ENCODE measurements around the gene IPO9. TPM values are rescaled to one million over a fixed set of nuclear protein-coding genes. Genes with fewer than 3 reads are reported as not detected.
"Not testable (repeated sequence)": the region's sequence is repeated elsewhere in the genome, so short reads cannot be mapped to it uniquely, and the experiment has no call there.

Gene IPO9
- total RNA-seq, 2 experiments from 2014 or later: 67.6 to 67.9 TPM

GRCh38 chr1:201893431-201893830 lies 64.5 kb downstream of the IPO9 start:
- H3K9me3 Mint-ChIP-seq: no peaks in the 10 kb centered on the region
- CTCF ChIA-PET: interaction anchor here (0.6 to 5.7 kb wide), 7 partner anchors 9 to 88 kb away, joined by 3 to 118 read pairs (median 3); partner anchors contain the start of gene RNPEP
- no peak for DNase-seq
- peaks cover 10% of the 10 kb centered on the region for H3K4me1 Mint-ChIP-seq (ENCODE audit: low read depth)
- no peaks in the 10 kb centered on the region for H3K36me3 Mint-ChIP-seq
- POLR2A ChIA-PET: interaction anchor here (1.1 to 1.6 kb wide), 2 partner anchors 10 to 242 kb away, joined by 3 to 4 read pairs; no protein-coding TSS in a partner anchor
- H3K27me3 Mint-ChIP-seq: peaks cover 33% of the 10 kb centered on the region
- H3K27ac Mint-ChIP-seq: no peak overlapping the region
- H3K4me3 Mint-ChIP-seq: no peak overlapping the region
- intact Hi-C loops (cut with micrococcal nuclease): no loop called here

- intact Hi-C loops (cut with micrococcal nuclease): loop anchor here (5.0 kb wide), 2 partner anchors 63 to 243 kb away; partner anchors contain the start of gene TIMM17A
These were observed 65.6 kb downstream of the IPO9 start for GRCh38 chr1:201894343-201895119.

GRCh38 chr1:201895120-201895665 lies 66.2 kb downstream of the IPO9 start:
- no peak overlapping the region for H3K27ac Mint-ChIP-seq
- CTCF ChIA-PET: interaction anchor here (0.6 to 5.7 kb wide), 40 partner anchors 8 to 329 kb away, joined by 3 to 118 read pairs (median 6); partner anchors contain the start of genes ELF3, IPO9, LMOD1 and PTPN7

More at GRCh38 chr1:201894343-201895119, 65.6 kb downstream of the IPO9 start:
- H3K36me3 Mint-ChIP-seq: no peaks in the 10 kb centered on the region
- CTCF ChIA-PET: interaction anchor here (0.8 to 5.7 kb wide), 17 partner anchors 8 to 212 kb away, joined by 3 to 118 read pairs (median 16); partner anchors contain the start of genes IPO9 and RNPEP
- H3K27me3 Mint-ChIP-seq: peaks cover 32% of the 10 kb centered on the region
- no peak overlapping the region for H3K4me3 Mint-ChIP-seq
- peaks cover 8% of the 10 kb centered on the region for H3K4me1 Mint-ChIP-seq (ENCODE audit: low read depth)
- H3K9me3 Mint-ChIP-seq: no peaks in the 10 kb centered on the region
- POLR2A ChIA-PET: interaction anchor here (1.6 kb wide), 1 partner anchor 11 kb away, joined by 4 read pairs; no protein-coding TSS in a partner anchor
- DNase-seq: no peak
- H3K27ac Mint-ChIP-seq: no peak overlapping the region

GRCh38 chr1:201895913-201896807 lies 67.2 kb downstream of the IPO9 start:
- CTCF ChIA-PET: interaction anchor here (0.6 to 5.7 kb wide), 51 partner anchors 8 to 330 kb away, joined by 3 to 118 read pairs (median 5); partner anchors contain the start of genes ELF3, IPO9, LMOD1 and PTPN7
- no peaks in the 10 kb centered on the region for H3K36me3 Mint-ChIP-seq
- peak; percentile 92 for DNase-seq
- no peak overlapping the region for H3K27ac Mint-ChIP-seq
- H3K4me1 Mint-ChIP-seq (ENCODE audit: low read depth): peaks cover 7% of the 10 kb centered on the region
- intact Hi-C loops (cut with micrococcal nuclease): loop anchor here (1.0 to 5.0 kb wide), 3 partner anchors 61 to 241 kb away; partner anchors contain the start of gene TIMM17A
- peaks cover 21% of the 10 kb centered on the region for H3K27me3 Mint-ChIP-seq
- POLR2A ChIA-PET: interaction anchor here (1.0 to 1.8 kb wide), 4 partner anchors 14 to 77 kb away, joined by 3 to 7 read pairs (median 4); partner anchors contain the start of genes LMOD1 and TIMM17A
- H3K9me3 Mint-ChIP-seq: no peaks in the 10 kb centered on the region
- peak overlapping the region; percentile 34 for H3K4me3 Mint-ChIP-seq

More at GRCh38 chr1:201895120-201895665, 66.2 kb downstream of the IPO9 start:
- Mint-ChIP-seq H3K4me3 (no peak overlapping the region), H3K36me3 (no peaks in the 10 kb centered on the region), H3K9me3 (no peaks in the 10 kb centered on the region), H3K27me3 (peaks cover 28% of the 10 kb centered on the region), H3K4me1 (ENCODE audit: low read depth) (peaks cover 7% of the 10 kb centered on the region)
- POLR2A ChIA-PET: interaction anchor here (1.0 to 1.8 kb wide), 4 partner anchors 13 to 77 kb away, joined by 3 to 7 read pairs (median 4); partner anchors contain the start of genes LMOD1 and TIMM17A
- no peak for DNase-seq
- intact Hi-C loops (cut with micrococcal nuclease): loop anchor here (5.0 kb wide), 2 partner anchors 62 to 242 kb away; partner anchors contain the start of gene TIMM17A

- DNase-seq: no peak
- Mint-ChIP-seq H3K9me3 (no peaks in the 10 kb centered on the region), H3K4me3 (no peak overlapping the region), H3K27ac (no peak overlapping the region), H3K36me3 (no peaks in the 10 kb centered on the region), H3K4me1 (ENCODE audit: low read depth) (peaks cover 7% of the 10 kb centered on the region), H3K27me3 (peaks cover 15% of the 10 kb centered on the region)
- ChIA-PET POLR2A (interaction anchor here (1.8 kb wide), 1 partner anchor 59 kb away, joined by 5 read pairs; the partner anchor contains the start of gene TIMM17A), CTCF (interaction anchor here (0.8 to 5.7 kb wide), 24 partner anchors 7 to 258 kb away, joined by 3 to 118 read pairs (median 16); partner anchors contain the start of genes IPO9, RNPEP and TIMM17A)
- intact Hi-C loops (cut with micrococcal nuclease): loop anchor here (1.0 to 5.0 kb wide), 3 partner anchors 60 to 240 kb away; partner anchors contain the start of gene TIMM17A
These were observed 68.0 kb downstream of the IPO9 start for GRCh38 chr1:201896951-201897391.

GRCh38 chr1:201898240-201898894 lies 69.4 kb downstream of the IPO9 start:
- H3K4me1 Mint-ChIP-seq (ENCODE audit: low read depth): peaks cover 7% of the 10 kb centered on the region
- H3K9me3 Mint-ChIP-seq: no peaks in the 10 kb centered on the region
- ChIA-PET POLR2A (no interaction called here), CTCF (interaction anchor here (0.6 to 5.7 kb wide), 4 partner anchors 16 to 237 kb away, joined by 3 to 118 read pairs (median 4); no protein-coding TSS in a partner anchor)
- intact Hi-C loops (cut with micrococcal nuclease): loop anchor here (5.0 kb wide), 2 partner anchors 59 to 239 kb away; partner anchors contain the start of gene TIMM17A
- H3K27ac Mint-ChIP-seq: no peak overlapping the region
- peaks cover 9% of the 10 kb centered on the region for H3K27me3 Mint-ChIP-seq
- H3K36me3 Mint-ChIP-seq: no peaks in the 10 kb centered on the region
- no peak for DNase-seq
- no peak overlapping the region for H3K4me3 Mint-ChIP-seq

GRCh38 chr1:201898992-201899391 lies 70.0 kb downstream of the IPO9 start:
- CTCF ChIA-PET: interaction anchor here (0.6 to 1.2 kb wide), 2 partner anchors 16 to 196 kb away, joined by 3 to 4 read pairs; no protein-coding TSS in a partner anchor

GRCh38 chr1:201899683-201900429 lies 70.9 kb downstream of the IPO9 start:
- ChIA-PET POLR2A (interaction anchor here (1.2 kb wide), 1 partner anchor 16 kb away, joined by 4 read pairs; no protein-coding TSS in a partner anchor), CTCF (interaction anchor here (1.2 kb wide), 1 partner anchor 17 kb away, joined by 4 read pairs; no protein-coding TSS in a partner anchor)
- H3K27me3 Mint-ChIP-seq: no peaks in the 10 kb centered on the region
- H3K4me3 Mint-ChIP-seq: no peak overlapping the region
- H3K9me3 Mint-ChIP-seq: no peaks in the 10 kb centered on the region
- no peak overlapping the region for H3K27ac Mint-ChIP-seq
- no peak for DNase-seq
- peaks cover 7% of the 10 kb centered on the region for H3K4me1 Mint-ChIP-seq (ENCODE audit: low read depth)
- intact Hi-C loops (cut with micrococcal nuclease): loop anchor here (5.0 kb wide), 2 partner anchors 57 to 237 kb away; partner anchors contain the start of gene TIMM17A
- H3K36me3 Mint-ChIP-seq: no peaks in the 10 kb centered on the region

More at GRCh38 chr1:201898992-201899391, 70.0 kb downstream of the IPO9 start:
- Mint-ChIP-seq H3K36me3 (no peaks in the 10 kb centered on the region), H3K4me3 (no peak overlapping the region), H3K27me3 (peaks cover 4% of the 10 kb centered on the region), H3K4me1 (ENCODE audit: low read depth) (peaks cover 7% of the 10 kb centered on the region), H3K9me3 (no peaks in the 10 kb centered on the region), H3K27ac (no peak overlapping the region)
- no peak for DNase-seq
- intact Hi-C loops (cut with micrococcal nuclease): loop anchor here (5.0 kb wide), 2 partner anchors 58 to 238 kb away; partner anchors contain the start of gene TIMM17A
- POLR2A ChIA-PET: no interaction called here

GRCh38 chr1:201900476-201900875 lies 71.5 kb downstream of the IPO9 start:
- ChIA-PET POLR2A (interaction anchor here (1.2 kb wide), 1 partner anchor 16 kb away, joined by 4 read pairs; no protein-coding TSS in a partner anchor), CTCF (no interaction called here)
- no peak overlapping the region for H3K4me3 Mint-ChIP-seq
- no peaks in the 10 kb centered on the region for H3K27me3 Mint-ChIP-seq
- DNase-seq: no peak
- no peak overlapping the region for H3K27ac Mint-ChIP-seq
- intact Hi-C loops (cut with micrococcal nuclease): no loop called here
- no peaks in the 10 kb centered on the region for H3K9me3 Mint-ChIP-seq
- peaks cover 7% of the 10 kb centered on the region for H3K4me1 Mint-ChIP-seq (ENCODE audit: low read depth)
- no peaks in the 10 kb centered on the region for H3K36me3 Mint-ChIP-seq

- DNase-seq; H3K27ac Mint-ChIP-seq; H3K27me3 Mint-ChIP-seq; H3K4me1 Mint-ChIP-seq (ENCODE audit: low read depth); H3K9me3 Mint-ChIP-seq; H3K36me3 Mint-ChIP-seq; intact Hi-C loops (cut with micrococcal nuclease); H3K4me3 Mint-ChIP-seq; CTCF ChIA-PET: not testable (repeated sequence)
- POLR2A ChIA-PET: interaction anchor here (1.2 kb wide), 1 partner anchor 17 kb away, joined by 4 read pairs; no protein-coding TSS in a partner anchor
These were observed 72.1 kb downstream of the IPO9 start for GRCh38 chr1:201901036-201901435.

All from activated CD4-positive, alpha-beta memory T cell treated with anti-CD3 and anti-CD28 coated beads for 36 hours (primary cell).